ENCODE measurements around the gene RALGAPA1. TPM values are rescaled to one million over a fixed set of nuclear protein-coding genes. Genes with fewer than 3 reads are reported as not detected.

Gene RALGAPA1
- total RNA-seq, 1 donor from 2014 or later = 101 TPM

Small RNA genes within 50 kb of the gene (small RNA-seq; reads per million reads assigned to genes)
- gene RF00322 (ENCODE audit: low replicate concordance) = not detected

Other genes with a start within 250 kb of the RALGAPA1 start
- gene BRMS1L, start 17.0 kb upstream of the RALGAPA1 start, total RNA-seq = 15.6 TPM